K562 (cell line): ENCODE measurements around the gene MCRS1. TPM values are rescaled to one million over a fixed set of nuclear protein-coding genes. Genes with fewer than 3 reads are reported as not detected.

Experiments
- ATAC-seq: fragments of 200-7000 bp; cut with Tn5 transposase; 3 replicates; pipeline ENCODE4 v1.9.1; 2020; ENCODE audit warnings: moderate library complexity
- BruUV-seq: library from RNA; stranded (reverse); fragments of 400-500 nt; replicated peaks from 2 replicates; lab custom pipeline; 2021; lab: Mats Ljungman, UMichigan
- CTCF ChIA-PET: fragments of 300-600 bp; formaldehyde crosslinking; extraction: SDS; loops from one replicate; lab custom pipeline; 2021; ENCODE audit warnings: low intra/inter-chr PET ratio; lab: Yijun Ruan, JAX
- POLR2A ChIA-PET: fragments of 300-600, 350-650 bp; sonication (Branson Sonifier 250); formaldehyde crosslinking; extraction: SDS; loops from one replicate; lab custom pipeline; 2021; ENCODE audit warnings: antibody characterized with exemption, inconsistent platforms; lab: Yijun Ruan, JAX
- DNase-seq, 4 experiments: peaks; one replicate each; pipeline versions ENCODE4 v3.0.0 to v3.0.0-alpha.2; 2011 to 2018; ENCODE audit warnings: low spot score in 3 of 4, mixed read lengths in 3 of 4; ENCODE audit errors: extremely low read depth in 1 of 4
- FAIRE-seq: peaks from 2 replicates; lab custom pipeline; 2011; peaks lifted over from hg19 to GRCh38; lab: Jason Lieb, UNC
- H2AFZ ChIP-seq: 2 replicates; pipeline ENCODE4 v1.6.0; 2011; ENCODE audit warnings: low read depth, low read length, control low read depth, inconsistent platforms
- H3K27ac ChIP-seq: fragments of 200-600 bp; 3 replicates; pipeline ENCODE4 v1.8.0; 2011; ENCODE audit warnings: low read depth, mild to moderate bottlenecking, control low read depth, inconsistent platforms, low read length, moderate library complexity, mixed read lengths; ENCODE audit errors: extremely low read depth
- H3K27me3 ChIP-seq, 2 experiments: fragments of 300-600 bp in 1 of 2; 2 replicates in 1 of 2; 3 replicates in 1 of 2; pipeline versions ENCODE4 v1.6.0 to v1.8.0; 2011; ENCODE audit warnings: inconsistent platforms in 2 of 2, low read length in 2 of 2, mild to moderate bottlenecking in 1 of 2, mixed read lengths in 1 of 2, moderate library complexity in 1 of 2; ENCODE audit not compliant: control insufficient read depth in 2 of 2, insufficient read depth in 2 of 2
- H3K36me3 ChIP-seq: fragments of 300-600 bp; 3 replicates; pipeline ENCODE4 v1.8.0; 2011; ENCODE audit warnings: mild to moderate bottlenecking, low read length, inconsistent platforms; ENCODE audit not compliant: control insufficient read depth, insufficient read depth
- H3K4me1 ChIP-seq, 2 experiments: fragments of 200-600 bp in 1 of 2; replicated peaks in 1 of 2; 2 replicates in 1 of 2; 3 replicates in 1 of 2; pipeline versions ENCODE4 v1.5.1 to v1.8.0; 2011; ENCODE audit warnings: inconsistent platforms in 2 of 2, low read length in 2 of 2, mild to moderate bottlenecking in 1 of 2, mixed read lengths in 1 of 2, moderate library complexity in 1 of 2; ENCODE audit not compliant: control insufficient read depth in 2 of 2, insufficient read depth in 2 of 2
- H3K4me2 ChIP-seq: 2 replicates; pipeline ENCODE4 v1.6.1; 2011; ENCODE audit warnings: low read length, control low read depth, inconsistent platforms, mixed read lengths; ENCODE audit not compliant: insufficient read depth
- H3K4me3 ChIP-seq: fragments of 200-600 bp; sonication (generic), shearing (Covaris generic); 2 replicates; pipeline ENCODE4 v1.5.1; 2016; ENCODE audit warnings: control low read depth, inconsistent platforms
- H3K79me2 ChIP-seq: fragments of 200-600 bp; 3 replicates; pipeline ENCODE4 v1.8.0; 2011; ENCODE audit warnings: low read length, inconsistent platforms; ENCODE audit not compliant: control insufficient read depth, insufficient read depth
- H3K9ac ChIP-seq, 2 experiments: 2 replicates each; pipeline versions ENCODE4 v1.6.0 to v1.6.1; 2011; ENCODE audit warnings: low read depth in 2 of 2, low read length in 2 of 2, control low read depth in 1 of 2, inconsistent platforms in 1 of 2, mild to moderate bottlenecking in 1 of 2, mixed read lengths in 1 of 2; ENCODE audit not compliant: insufficient read depth in 1 of 2
- H3K9me1 ChIP-seq: one replicate; pipeline ENCODE4 v1.6.0; 2011; ENCODE audit warnings: inconsistent platforms, mild to moderate bottlenecking, low read length, moderate library complexity; ENCODE audit not compliant: control insufficient read depth, insufficient read depth
- H3K9me3 ChIP-seq: replicated peaks from 2 replicates; pipeline ENCODE4 v1.5.1; 2011; ENCODE audit warnings: low read depth, low read length, inconsistent platforms; ENCODE audit not compliant: control insufficient read depth, insufficient read depth
- H4K20me1 ChIP-seq: replicated peaks from 2 replicates; pipeline ENCODE4 v1.6.1; 2011; ENCODE audit warnings: low read length, inconsistent platforms, mixed read lengths; ENCODE audit not compliant: control insufficient read depth, insufficient read depth
- CC2D1A ChIP-seq: fragments of 450-650 bp; IDR thresholded peaks from 2 replicates; pipeline ENCODE4 v1.6.1; 2017; ENCODE audit warnings: mild to moderate bottlenecking
- FOXJ2 ChIP-seq: fragments of 200-800 bp; sonication (Bioruptor generic); IDR thresholded peaks from 2 replicates; pipeline ENCODE4 v1.6.1; 2016; ENCODE audit warnings: missing genetic modification characterization, missing compliant biosample characterization
- MCM3 ChIP-seq: fragments of 450-650 bp; IDR thresholded peaks from 2 replicates; pipeline ENCODE4 v1.6.1; 2016
- MXI1 ChIP-seq: IDR thresholded peaks from 2 replicates; pipeline ENCODE4 v1.6.1; 2011; ENCODE audit warnings: low read depth, mild to moderate bottlenecking, improper control_type of control experiment, low read length
- OTX1 ChIP-seq: fragments of 450-650 bp; formaldehyde crosslinking; IDR thresholded peaks from 2 replicates; pipeline ENCODE4 v1.4.0; 2022; ENCODE audit warnings: mild to moderate bottlenecking
- SMAD1 ChIP-seq: fragments of 150-350 bp; IDR thresholded peaks from 2 replicates; pipeline ENCODE4 v1.6.1; 2014; ENCODE audit warnings: low read length, low read depth; ENCODE audit not compliant: partially characterized antibody
- TRIM24 ChIP-seq, 2 experiments: fragments of 450-650 bp; IDR thresholded peaks; 2 replicates each; pipeline ENCODE4 v1.6.1; 2016
- WHSC1 ChIP-seq: IDR thresholded peaks from one replicate; pipeline ENCODE4 v1.6.1; 2012; ENCODE audit warnings: low read length, control low read depth, inconsistent platforms
- ZBED1 ChIP-seq: IDR thresholded peaks from 2 replicates; pipeline ENCODE4 v1.6.1; 2014
- ZC3H4 ChIP-seq: sonication (generic); formaldehyde crosslinking; IDR thresholded peaks from 2 replicates; pipeline ENCODE4 v1.9.0; 2021; ENCODE audit warnings: missing genetic modification reagents, borderline replicate concordance
- ZFP36 ChIP-seq: fragments of 150-350 bp; IDR thresholded peaks from 2 replicates; pipeline ENCODE4 v1.6.1; 2018; ENCODE audit warnings: low read length, low read depth; ENCODE audit not compliant: partially characterized antibody
- ZKSCAN8 ChIP-seq: fragments of 200-800 bp; sonication (Bioruptor generic); IDR thresholded peaks from 2 replicates; pipeline ENCODE4 v1.6.1; 2016; ENCODE audit warnings: missing genetic modification characterization, missing compliant biosample characterization
- ZNF140 ChIP-seq: fragments of 250-450 bp; sonication (Bioruptor Pico); IDR thresholded peaks from 2 replicates; pipeline ENCODE4 v1.8.0; 2021; ENCODE audit warnings: moderate library complexity, mild to moderate bottlenecking, inconsistent platforms
- ZNF347 ChIP-seq: fragments of 450-650 bp; formaldehyde crosslinking; IDR thresholded peaks from 2 replicates; pipeline ENCODE4 v1.4.0; 2020; ENCODE audit warnings: low read depth, mild to moderate bottlenecking, moderate library complexity
- ZNF551 ChIP-seq: fragments of 250-450 bp; sonication (Bioruptor Pico); IDR thresholded peaks from 2 replicates; pipeline ENCODE4 v1.5.0; 2021; ENCODE audit warnings: mild to moderate bottlenecking, moderate library complexity
- ZNF785 ChIP-seq: fragments of 250-450 bp; sonication (Bioruptor Pico); IDR thresholded peaks from 2 replicates; pipeline ENCODE4 v1.4.0; 2020; ENCODE audit warnings: mild to moderate bottlenecking
- in situ Hi-C: fragments of 300-500 bp; cut with MboI; formaldehyde crosslinking; loops from 4 replicates; pipeline ENCODE4 v1.15.0; 2018; ENCODE audit warnings: inconsistent platforms, mixed read lengths
- intact Hi-C: fragments of 100-400 bp; cut with micrococcal nuclease; formaldehyde crosslinking; loops from 2 replicates; pipeline ENCODE4 v1.14.2; 2022
- polyA plus RNA-seq, 8 experiments: library from polyadenylated mRNA; depleted of rRNA in 4 of 8; stranded (reverse) in 5 of 8; unstranded in 3 of 8; fragments of >200 nt; fragmentation: Nextera tagmentation in 2 of 8; fragmentation: Illumina TruSeq in 1 of 8; extraction: Ambion mirVana in 2 of 8; extraction: Trizol in 1 of 8; gene quantifications; 2 replicates each; pipeline versions ENCODE4 v1.2.1 to v1.2.3, GENCODE V29; 2011 to 2014; ENCODE audit warnings: inconsistent platforms in 1 of 8, missing spikeins in 1 of 8
- total RNA-seq, 7 experiments: library from RNA; depleted of rRNA in 6 of 7; stranded (reverse); fragments of >200 nt in 6 of 7; fragmentation: Illumina TruSeq in 2 of 7; extraction: Trizol in 2 of 7; gene quantifications; 2 replicates each; pipeline versions ENCODE4 v1.2.1 to v1.2.3, GENCODE V29; 2011 to 2021; ENCODE audit warnings: low replicate concordance in 1 of 7
- TF ChIP-seq, protein P1 (sequence below): sonication (generic); formaldehyde crosslinking; IDR thresholded peaks from 2 replicates; pipeline ENCODE4 v1.8.0; 2022; ENCODE audit warnings: mild to moderate bottlenecking, missing genetic modification reagents, borderline replicate concordance
- TF ChIP-seq, protein P2 (sequence below): fragments of 250-450 bp; sonication (Bioruptor Pico); IDR thresholded peaks from 2 replicates; pipeline ENCODE4 v1.4.0; 2020; ENCODE audit warnings: borderline replicate concordance

Gene MCRS1
- total and polyA plus RNA-seq, 9 of the 15 experiments (the other 6 are each of a cell fraction or from before 2014, with no cell fraction given), result 50.0 to 100 (median 73.2) TPM

DNA sequence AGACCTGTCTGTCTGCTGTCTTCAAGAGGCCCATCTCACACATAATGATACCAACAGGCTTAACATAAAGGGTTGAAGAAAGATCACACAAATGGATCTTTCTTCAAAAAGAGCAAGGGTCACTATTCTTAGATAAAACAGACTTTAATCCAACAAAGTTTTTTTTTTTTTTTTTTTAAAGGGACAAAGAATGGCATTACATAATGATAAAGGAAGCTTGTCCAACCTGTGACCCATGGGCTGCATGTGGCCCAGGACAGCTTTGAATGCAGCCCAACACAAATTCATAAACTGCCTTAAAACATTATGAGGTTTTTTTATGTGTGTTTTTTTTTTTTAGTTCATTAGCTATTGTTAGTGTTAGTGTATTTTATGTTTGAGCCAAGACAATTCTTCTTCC is 44.3 kb upstream of the MCRS1 start:
- BruUV-seq, result no TSS peak
- TF ChIP-seq ZFP36 (no peak), OTX1 (no peak), ZNF551 (CRISPR knock-in tag) (no peak), CC2D1A (no peak), ZKSCAN8 (CRISPR knock-in tag) (no peak), SMAD1 (no peak), MXI1 (no peak), MCM3 (no peak), ZNF347 (CRISPR knock-in tag) (no peak), ZNF785 (no peak), FOXJ2 (no peak), ZNF140 (CRISPR knock-in tag) (no peak), ZBED1 (no peak), WHSC1 (no peak), ZC3H4 (CRISPR knock-in tag) (no peak), TRIM24 (IDR thresholded peaks at IDR 0.05) (no peak)
- TF ChIP-seq, protein P1, sequence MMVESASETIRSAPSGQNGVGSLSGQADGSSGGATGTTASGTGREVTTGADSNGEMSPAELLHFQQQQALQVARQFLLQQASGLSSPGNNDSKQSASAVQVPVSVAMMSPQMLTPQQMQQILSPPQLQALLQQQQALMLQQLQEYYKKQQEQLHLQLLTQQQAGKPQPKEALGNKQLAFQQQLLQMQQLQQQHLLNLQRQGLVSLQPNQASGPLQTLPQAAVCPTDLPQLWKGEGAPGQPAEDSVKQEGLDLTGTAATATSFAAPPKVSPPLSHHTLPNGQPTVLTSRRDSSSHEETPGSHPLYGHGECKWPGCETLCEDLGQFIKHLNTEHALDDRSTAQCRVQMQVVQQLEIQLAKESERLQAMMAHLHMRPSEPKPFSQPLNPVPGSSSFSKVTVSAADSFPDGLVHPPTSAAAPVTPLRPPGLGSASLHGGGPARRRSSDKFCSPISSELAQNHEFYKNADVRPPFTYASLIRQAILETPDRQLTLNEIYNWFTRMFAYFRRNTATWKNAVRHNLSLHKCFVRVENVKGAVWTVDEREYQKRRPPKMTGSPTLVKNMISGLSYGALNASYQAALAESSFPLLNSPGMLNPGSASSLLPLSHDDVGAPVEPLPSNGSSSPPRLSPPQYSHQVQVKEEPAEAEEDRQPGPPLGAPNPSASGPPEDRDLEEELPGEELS (CRISPR knock-in tag), result no peak
- TF ChIP-seq, protein P2, sequence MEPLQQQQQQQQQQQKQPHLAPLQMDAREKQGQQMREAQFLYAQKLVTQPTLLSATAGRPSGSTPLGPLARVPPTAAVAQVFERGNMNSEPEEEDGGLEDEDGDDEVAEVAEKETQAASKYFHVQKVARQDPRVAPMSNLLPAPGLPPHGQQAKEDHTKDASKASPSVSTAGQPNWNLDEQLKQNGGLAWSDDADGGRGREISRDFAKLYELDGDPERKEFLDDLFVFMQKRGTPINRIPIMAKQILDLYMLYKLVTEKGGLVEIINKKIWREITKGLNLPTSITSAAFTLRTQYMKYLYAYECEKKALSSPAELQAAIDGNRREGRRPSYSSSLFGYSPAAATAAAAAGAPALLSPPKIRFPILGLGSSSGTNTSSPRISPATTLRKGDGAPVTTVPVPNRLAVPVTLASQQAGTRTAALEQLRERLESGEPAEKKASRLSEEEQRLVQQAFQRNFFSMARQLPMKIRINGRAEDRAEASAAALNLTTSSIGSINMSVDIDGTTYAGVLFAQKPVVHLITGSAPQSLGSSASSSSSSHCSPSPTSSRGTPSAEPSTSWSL (CRISPR knock-in tag), result no peak
- POLR2A ChIA-PET, result interaction anchor here (0.9 kb wide), 1 partner anchor 13 kb away, joined by 3 read pairs; no protein-coding TSS in a partner anchor
- Histone ChIP-seq H3K9me1 (no peaks in the 10 kb centered on the region), H3K36me3 (no peaks in the 10 kb centered on the region), H3K9me3 (no peaks in the 10 kb centered on the region), H3K4me3 (no peak overlapping the region), H3K27ac (no peak overlapping the region), H3K27me3 (no peaks in the 10 kb centered on the region), H2AFZ (no peak overlapping the region), H3K4me1 (no peaks in the 10 kb centered on the region; a peak in 1 of 5 replicates), H3K4me2 (no peak overlapping the region), H3K79me2 (no peaks in the 10 kb centered on the region), H3K9ac (no peak overlapping the region), H4K20me1 (no peaks in the 10 kb centered on the region)
- FAIRE-seq, result no peak
- no peak for DNase-seq
- in situ Hi-C loops, result no loop called here
- CTCF ChIA-PET, result no interaction called here
- intact Hi-C loops, result no loop called here
- ATAC-seq, result no peak
